Sigmoid colon (tissue), 7 donors: ENCODE data around the gene ACTN4. TPM values are rescaled to one million over a fixed set of nuclear protein-coding genes. Genes with fewer than 3 reads are reported as not detected.

Experiments used
- DNase-seq: peaks from one replicate; pipeline ENCODE4 v3.0.0-alpha.2; 2019
- H3K27ac ChIP-seq, 4 donors: fragments of 200-600 bp; sonication (generic); one replicate each; pipeline ENCODE4 v1.5.1; 2016 to 2019; ENCODE audit warnings: mild to moderate bottlenecking in 1 of 4
- H3K27me3 ChIP-seq, 3 donors: fragments of 200-600 bp; sonication (generic); one replicate each; pipeline ENCODE4 v1.5.1; 2019; ENCODE audit warnings: mild to moderate bottlenecking in 1 of 3
- H3K36me3 ChIP-seq, 4 donors: fragments of 200-600 bp; sonication (generic); one replicate each; pipeline ENCODE4 v1.5.1; 2016 to 2019
- H3K4me1 ChIP-seq, 4 donors: fragments of 200-600 bp; sonication (generic); one replicate each; pipeline ENCODE4 v1.5.1; 2017 to 2019
- H3K4me3 ChIP-seq, 4 donors: fragments of 200-600 bp; sonication (generic); one replicate each; pipeline ENCODE4 v1.5.1; 2017 to 2019; ENCODE audit warnings: mild to moderate bottlenecking in 2 of 4, moderate library complexity in 1 of 4
- H3K9me3 ChIP-seq, 4 donors: fragments of 200-600 bp in 3 of 4; sonication (generic) in 3 of 4; one replicate each; pipeline versions ENCODE4 v1.5.1 to v1.6.1; 2013 to 2019
- CTCF ChIP-seq, 4 experiments: fragments of 450-650 bp in 3 of 4; fragments of 200-600 bp in 1 of 4; IDR thresholded peaks; one replicate each; pipeline ENCODE4 v1.5.1; 2016 to 2019; ENCODE audit warnings: antibody characterized with exemption in 4 of 4, mild to moderate bottlenecking in 3 of 4, moderate library complexity in 2 of 4
- EP300 ChIP-seq, 4 donors: sonication (generic); formaldehyde crosslinking; IDR thresholded peaks; one replicate each; pipeline ENCODE4 v1.6.1; 2017; ENCODE audit warnings: antibody characterized with exemption in 4 of 4
- POLR2A ChIP-seq, 2 donors: fragments of 450-650 bp; IDR thresholded peaks; one replicate each; pipeline ENCODE4 v1.6.1; 2016; ENCODE audit warnings: antibody characterized with exemption in 2 of 2, mild to moderate bottlenecking in 2 of 2, moderate library complexity in 2 of 2
- POLR2AphosphoS5 ChIP-seq, 4 donors: sonication (generic); formaldehyde crosslinking; IDR thresholded peaks; one replicate each; pipeline ENCODE4 v1.6.1; 2017; ENCODE audit warnings: antibody characterized with exemption in 4 of 4
- WGBS, 2 donors: extraction: QIAGEN DNeasy Blood & Tissue Kit; methylation state at CpG; one replicate each; pipeline ENCODE4 v1.1.7; 2013; 5-methylcytosine and 5-hydroxymethylcytosine counted together
- intact Hi-C: fragments of 100-400 bp; cut with DNase I; formaldehyde crosslinking; loops from one replicate; pipeline ENCODE4 v1.15.1; 2023
- polyA plus RNA-seq, 3 donors: library from polyadenylated mRNA; stranded (reverse); fragments of 200-250 nt; gene quantifications; one replicate each; pipeline ENCODE4 v1.2.3, GENCODE V29; 2013
- total RNA-seq, 4 donors: library from RNA; depleted of rRNA; stranded (reverse); fragments of >200 nt; gene quantifications; one replicate each; pipeline ENCODE4 v1.1.0, GENCODE V29; 2016
- donor health status: healthy with polysubstance abuse.
- donor health status: Bipolar disorder and iron deficiency.
- donor health status: healthy.

ACTN4 gene
- total and polyA plus RNA-seq, 7 donors, result 122 to 456 (median 176) TPM

GRCh38 chr19:38663957-38664502 is 16.6 kb downstream of the ACTN4 start:
- intact Hi-C loops, result no loop called here
- peaks cover 0 to 100% (median 99%) of the 10 kb centered on the region in 4 donors for H3K4me1 ChIP-seq
- H3K4me3 ChIP-seq, result peak overlapping the region in 2 of 4 donors; percentile 0 to 11
- DNase-seq, result peak; percentile 94
- no peaks in the 10 kb centered on the region for H3K9me3 ChIP-seq
- TF ChIP-seq EP300 (IDR thresholded peaks at IDR 0.05), result peak; percentile 61 to 97 (median 92)
- TF ChIP-seq POLR2A (IDR thresholded peaks at IDR 0.05), result peak in 1 of 2 donors; percentile 24
- no peak for TF ChIP-seq CTCF (IDR thresholded peaks at IDR 0.05)
- peak; percentile 81 to 88 (median 86) for TF ChIP-seq POLR2AphosphoS5 (IDR thresholded peaks at IDR 0.05)
- H3K27me3 ChIP-seq, result no peaks in the 10 kb centered on the region
- H3K27ac ChIP-seq, result peak overlapping the region; percentile 96 to 100 (median 98)
- no peaks in the 10 kb centered on the region for H3K36me3 ChIP-seq
- 67 to 75% methylated on average over 19 of the region's 19 CpGs for WGBS, 2 donors

- peak overlapping the region in 1 of 4 donors; percentile 11 for H3K4me3 ChIP-seq
Observed at GRCh38 chr19:38664503-38665211, 17.2 kb downstream of the ACTN4 start.

GRCh38 chr19:38665219-38665931 is 17.9 kb downstream of the ACTN4 start:
- no peak overlapping the region for H3K4me3 ChIP-seq
- H3K9me3 ChIP-seq, result no peaks in the 10 kb centered on the region
- no peak for DNase-seq
- intact Hi-C loops, result no loop called here
- 70 to 80% methylated on average over 13 of the region's 13 CpGs for WGBS, 2 donors
- TF ChIP-seq CTCF (IDR thresholded peaks at IDR 0.05) (no peak), POLR2AphosphoS5 (IDR thresholded peaks at IDR 0.05) (no peak), POLR2A (IDR thresholded peaks at IDR 0.05) (no peak), EP300 (IDR thresholded peaks at IDR 0.05) (no peak)
- H3K27me3 ChIP-seq, result no peaks in the 10 kb centered on the region
- peak overlapping the region; percentile 96 to 100 (median 98) for H3K27ac ChIP-seq
- H3K4me1 ChIP-seq, result peaks cover 0 to 100% (median 99%) of the 10 kb centered on the region in 4 donors
- H3K36me3 ChIP-seq, result no peaks in the 10 kb centered on the region

More at GRCh38 chr19:38664503-38665211, 17.2 kb downstream of the ACTN4 start:
- H3K27ac ChIP-seq, result peak overlapping the region; percentile 96 to 100 (median 98)
- peaks cover 0 to 100% (median 99%) of the 10 kb centered on the region in 4 donors for H3K4me1 ChIP-seq
- DNase-seq, result no peak
- no peaks in the 10 kb centered on the region for H3K36me3 ChIP-seq
- WGBS, 2 donors, result 40% methylated on average over 7 of the region's 7 CpGs
- TF ChIP-seq CTCF (IDR thresholded peaks at IDR 0.05) (no peak), EP300 (IDR thresholded peaks at IDR 0.05) (no peak), POLR2A (IDR thresholded peaks at IDR 0.05) (no peak), POLR2AphosphoS5 (IDR thresholded peaks at IDR 0.05) (no peak)
- H3K27me3 ChIP-seq, result no peaks in the 10 kb centered on the region
- intact Hi-C loops, result no loop called here
- H3K9me3 ChIP-seq, result no peaks in the 10 kb centered on the region

- intact Hi-C loops, result no loop called here
- TF ChIP-seq CTCF (IDR thresholded peaks at IDR 0.05) (no peak), POLR2AphosphoS5 (IDR thresholded peaks at IDR 0.05) (peak in 1 of 4 donors; percentile 25), EP300 (IDR thresholded peaks at IDR 0.05) (no peak), POLR2A (IDR thresholded peaks at IDR 0.05) (no peak)
- Histone ChIP-seq H3K27ac (peak overlapping the region; percentile 96 to 100 (median 98)), H3K36me3 (no peaks in the 10 kb centered on the region), H3K4me3 (no peak overlapping the region), H3K9me3 (no peaks in the 10 kb centered on the region), H3K4me1 (peaks cover 0 to 100% (median 99%) of the 10 kb centered on the region in 4 donors), H3K27me3 (no peaks in the 10 kb centered on the region)
- DNase-seq, result peak; percentile 77
- WGBS, 2 donors, result 49 to 64% methylated on average over 19 of the region's 19 CpGs
Observed at GRCh38 chr19:38665950-38666662, 18.7 kb downstream of the ACTN4 start.
